IMR-90 (cell line): ENCODE results near the gene CDT1. TPM values are rescaled to one million over a fixed set of nuclear protein-coding genes. Genes with fewer than 3 reads are reported as not detected.

ENCODE experiments used
- ATAC-seq: fragments of 200-7000 bp; cut with Tn5 transposase; 2 replicates; pipeline ENCODE4 v1.9.1; 2020; ENCODE audit warnings: low read depth, mild to moderate bottlenecking, moderate library complexity
- BruUV-seq: library from RNA; stranded (reverse); fragments of 400-500 nt; replicated peaks from 2 replicates; lab custom pipeline; 2021; lab: Mats Ljungman, UMichigan
- CTCF ChIA-PET: fragments of 300-600 bp; formaldehyde crosslinking; extraction: SDS; loops from one replicate; lab custom pipeline; 2021; ENCODE audit warnings: antibody characterized with exemption; lab: Yijun Ruan, JAX
- POLR2A ChIA-PET: fragments of 300-600 bp; sonication (Branson Sonifier 250); formaldehyde crosslinking; loops from one replicate; lab custom pipeline; 2022; ENCODE audit warnings: antibody characterized with exemption; ENCODE audit not compliant: unreplicated experiment; lab: Charles Lee
- DNase-seq: peaks from one replicate; pipeline ENCODE4 v3.0.0; 2013
- H2AFZ ChIP-seq: replicated peaks from 2 replicates; pipeline ENCODE3; 2013; ENCODE audit warnings: low read length, mild to moderate bottlenecking; ENCODE audit not compliant: poor library complexity
- H2AK5ac ChIP-seq: 2 replicates; pipeline ENCODE4 v1.6.1; 2013; ENCODE audit warnings: low read depth, low read length, inconsistent platforms
- H2AK9ac ChIP-seq: replicated peaks from 2 replicates; pipeline ENCODE3; 2013; ENCODE audit warnings: mild to moderate bottlenecking, low read depth, low read length, moderate library complexity; ENCODE audit not compliant: poor library complexity
- H2BK120ac ChIP-seq: 2 replicates; pipeline ENCODE4 v1.6.1; 2013; ENCODE audit warnings: low read depth, low read length, inconsistent platforms
- H2BK15ac ChIP-seq: 3 replicates; pipeline ENCODE4 v1.6.1; 2013; ENCODE audit warnings: low read depth, low read length, inconsistent platforms
- H2BK20ac ChIP-seq: 2 replicates; pipeline ENCODE4 v1.6.1; 2013; ENCODE audit warnings: low read depth, mild to moderate bottlenecking, inconsistent platforms, low read length, moderate library complexity
- H2BK5ac ChIP-seq: 2 replicates; pipeline ENCODE4 v1.6.1; 2013; ENCODE audit warnings: mild to moderate bottlenecking, low read depth, low read length, inconsistent platforms; ENCODE audit not compliant: poor library complexity, severe bottlenecking
- H3K14ac ChIP-seq: replicated peaks from 2 replicates; pipeline ENCODE4 v1.6.1; 2013; ENCODE audit warnings: low read depth, low read length, inconsistent platforms
- H3K18ac ChIP-seq: 2 replicates; pipeline ENCODE4 v1.6.1; 2013; ENCODE audit warnings: low read depth, low read length, control low read depth
- H3K23ac ChIP-seq: 2 replicates; pipeline ENCODE4 v1.6.1; 2013; ENCODE audit warnings: low read depth, low read length, inconsistent platforms
- H3K27ac ChIP-seq: 2 replicates; pipeline ENCODE4 v1.5.1; 2013; ENCODE audit warnings: mild to moderate bottlenecking, control low read depth, low read length; ENCODE audit not compliant: insufficient read depth
- H3K27me3 ChIP-seq: 2 replicates; pipeline ENCODE4 v1.6.1; 2013; ENCODE audit warnings: low read length; ENCODE audit not compliant: control insufficient read depth, insufficient read depth
- H3K36me3 ChIP-seq: 2 replicates; pipeline ENCODE4 v1.6.1; 2013; ENCODE audit warnings: low read length, mixed read lengths; ENCODE audit not compliant: control insufficient read depth, insufficient read depth
- H3K4ac ChIP-seq: 2 replicates; pipeline ENCODE4 v1.6.1; 2013; ENCODE audit warnings: low read depth, low read length, inconsistent platforms
- H3K4me1 ChIP-seq: 2 replicates; pipeline ENCODE4 v1.6.1; 2013; ENCODE audit warnings: low read length, mixed read lengths; ENCODE audit not compliant: control insufficient read depth, insufficient read depth
- H3K4me2 ChIP-seq: 2 replicates; pipeline ENCODE4 v1.6.1; 2013; ENCODE audit warnings: low read depth, mild to moderate bottlenecking, control low read depth, low read length, moderate library complexity
- H3K4me3 ChIP-seq: 2 replicates; pipeline ENCODE4 v1.5.1; 2013; ENCODE audit warnings: low read depth, mild to moderate bottlenecking, control low read depth, low read length, moderate library complexity; ENCODE audit not compliant: insufficient read depth
- H3K56ac ChIP-seq: 2 replicates; pipeline ENCODE4 v1.6.1; 2013; ENCODE audit warnings: low read length, inconsistent platforms; ENCODE audit not compliant: insufficient read depth; ENCODE audit errors: extremely low read depth
- H3K79me1 ChIP-seq, 2 experiments: 2 replicates each; pipeline ENCODE4 v1.6.1; 2013; ENCODE audit warnings: low read length in 2 of 2, inconsistent platforms in 1 of 2, low read depth in 1 of 2
- H3K9ac ChIP-seq: 2 replicates; pipeline ENCODE4 v1.6.1; 2013; ENCODE audit warnings: low read depth, low read length, control low read depth
- H3K9me1 ChIP-seq: 2 replicates; pipeline ENCODE4 v1.6.1; 2013; ENCODE audit warnings: low read length, inconsistent platforms; ENCODE audit not compliant: insufficient read depth
- H3K9me3 ChIP-seq: 2 replicates; pipeline ENCODE4 v1.6.1; 2013; ENCODE audit warnings: low read length; ENCODE audit not compliant: control insufficient read depth, insufficient read depth
- H4K20me1 ChIP-seq: 2 replicates; pipeline ENCODE4 v1.6.1; 2013; ENCODE audit warnings: low read length, inconsistent platforms; ENCODE audit not compliant: insufficient read depth
- H4K5ac ChIP-seq: 2 replicates; pipeline ENCODE4 v1.6.1; 2013; ENCODE audit warnings: mild to moderate bottlenecking, low read depth, low read length, control low read depth
- H4K8ac ChIP-seq, 2 experiments: 2 replicates each; pipeline ENCODE4 v1.6.1; 2013; ENCODE audit warnings: low read depth in 2 of 2, low read length in 2 of 2, control low read depth in 1 of 2, inconsistent platforms in 1 of 2
- H4K91ac ChIP-seq: 2 replicates; pipeline ENCODE4 v1.6.1; 2013; ENCODE audit warnings: low read depth, low read length, inconsistent platforms; ENCODE audit not compliant: insufficient read depth
- CEBPB ChIP-seq: IDR thresholded peaks from 2 replicates; pipeline ENCODE4 v1.6.1; 2012; ENCODE audit warnings: low read depth, low read length, improper control_type of control experiment
- CTCF ChIP-seq: conservative IDR thresholded peaks from 2 replicates; pipeline ENCODE4 v1.5.1; 2012; ENCODE audit warnings: mild to moderate bottlenecking, low read depth, low read length, improper control_type of control experiment
- ELK1 ChIP-seq: fragments of 150-350 bp; IDR thresholded peaks from 2 replicates; pipeline ENCODE4 v1.6.1; 2016; ENCODE audit warnings: low read depth, mild to moderate bottlenecking, low read length, moderate library complexity, borderline replicate concordance
- FOS ChIP-seq: fragments of 150-350 bp; IDR thresholded peaks from 2 replicates; pipeline ENCODE4 v1.6.1; 2016; ENCODE audit warnings: low read depth, low read length
- MAFK ChIP-seq: IDR thresholded peaks from 2 replicates; pipeline ENCODE4 v1.6.1; 2012; ENCODE audit warnings: low read depth, low read length, improper control_type of control experiment
- MXI1 ChIP-seq: IDR thresholded peaks from 2 replicates; pipeline ENCODE4 v1.6.1; 2012; ENCODE audit warnings: low read depth, mild to moderate bottlenecking, low read length, moderate library complexity, borderline replicate concordance
- NFE2L2 ChIP-seq: fragments of 150-350 bp; IDR thresholded peaks from 2 replicates; pipeline ENCODE4 v1.6.1; 2016; ENCODE audit warnings: low read depth, mild to moderate bottlenecking, low read length
- RAD21 ChIP-seq: IDR thresholded peaks from 2 replicates; pipeline ENCODE4 v1.6.1; 2012; ENCODE audit warnings: low read length, improper control_type of control experiment
- RCOR1 ChIP-seq: IDR thresholded peaks from 2 replicates; pipeline ENCODE4 v1.6.1; 2012; ENCODE audit warnings: mild to moderate bottlenecking, low read length, improper control_type of control experiment; ENCODE audit not compliant: insufficient replicate concordance
- RFX5 ChIP-seq: IDR thresholded peaks from 2 replicates; pipeline ENCODE4 v1.8.0; 2012; ENCODE audit warnings: low read depth, mild to moderate bottlenecking, low read length, moderate library complexity
- SMC3 ChIP-seq: fragments of 150-350 bp; IDR thresholded peaks from 2 replicates; pipeline ENCODE4 v1.6.1; 2016; ENCODE audit warnings: low read depth, mild to moderate bottlenecking, antibody characterized with exemption, low read length, moderate library complexity
- USF2 ChIP-seq: fragments of 150-350 bp; IDR thresholded peaks from 2 replicates; pipeline ENCODE4 v1.6.1; 2017; ENCODE audit warnings: mild to moderate bottlenecking, antibody characterized with exemption, low read length, low read depth
- WGBS, 2 experiments: methylation state at CpG; one replicate each; pipeline versions ENCODE4 v1.1.5 to v1.1.7; 2013; ENCODE audit warnings: missing lambda C conversion rate in 2 of 2; ENCODE audit not compliant: insufficient read length in 1 of 2; ENCODE audit errors: extremely low coverage in 2 of 2; 5-methylcytosine and 5-hydroxymethylcytosine counted together
- dilution Hi-C: fragments of 300-500 bp; cut with HindIII; formaldehyde crosslinking; loops from one replicate; pipeline ENCODE4 v1.14.3; 2018; ENCODE audit warnings: low sequenced_read_pairs; ENCODE audit not compliant: unreplicated experiment
- in situ Hi-C: fragments of 300-500 bp; cut with MboI; formaldehyde crosslinking; loops from 3 replicates; pipeline ENCODE4 v1.14.3; 2019; ENCODE audit warnings: low sequenced_read_pairs, inconsistent platforms, mixed read lengths
- intact Hi-C: fragments of 100-400 bp; cut with micrococcal nuclease; formaldehyde crosslinking; loops from 2 replicates; pipeline ENCODE4 v1.10.0; 2022
- polyA plus RNA-seq, 3 experiments: library from polyadenylated mRNA; depleted of rRNA; stranded (reverse); fragments of >200 nt; gene quantifications; 2 replicates each; pipeline ENCODE4 v1.2.3, GENCODE V29; 2012; ENCODE audit warnings: low replicate concordance in 1 of 3
- total RNA-seq: library from RNA; depleted of rRNA; stranded (reverse); fragments of >200 nt; gene quantifications from 2 replicates; pipeline ENCODE4 v1.2.3, GENCODE V29; 2012

The CDT1 gene
- total and polyA plus RNA-seq, 2 of the 4 experiments (the other 2 are of a cell fraction), result 3.2 to 11.8 TPM

- H3K9me1 ChIP-seq, result no peaks in the 10 kb centered on the region
- dilution Hi-C loops, result no loop called here
- ChIA-PET POLR2A (no interaction called here), CTCF (no interaction called here)
- H3K23ac ChIP-seq, result no peak overlapping the region
- no peak overlapping the region for H3K4ac ChIP-seq
- TF ChIP-seq MAFK (no peak), RAD21 (no peak), CTCF (no peak), RFX5 (no peak), MXI1 (no peak), ELK1 (no peak), FOS (no peak), SMC3 (no peak), USF2 (no peak), NFE2L2 (no peak), CEBPB (no peak), RCOR1 (no peak)
- H3K18ac ChIP-seq, result no peak overlapping the region
- WGBS, 2 experiments, result 91% methylated on average over 17 of the region's 27 CpGs; no CpG with 5 or more reads in 1 of the 2 experiments
- in situ Hi-C loops, result no loop called here
- H3K9me3 ChIP-seq, result no peaks in the 10 kb centered on the region
- H2BK5ac ChIP-seq, result no peak overlapping the region
- peaks cover 11 to 63% of the 10 kb centered on the region in 2 experiments; a peak in 3 of 4 replicates for H3K79me1 ChIP-seq
- H4K8ac ChIP-seq, result no peak overlapping the region
- H3K9ac ChIP-seq, result no peak overlapping the region
- peak overlapping the region; percentile 3 for H2AK9ac ChIP-seq
- DNase-seq (no peak), ATAC-seq (no peak)
- peaks cover 19% of the 10 kb centered on the region for H3K36me3 ChIP-seq
- no peak overlapping the region for H4K5ac ChIP-seq
- H2BK15ac ChIP-seq, result no peak overlapping the region
- peaks cover 19% of the 10 kb centered on the region for H3K4me1 ChIP-seq
- intact Hi-C loops, result no loop called here
- no peak overlapping the region for H2AK5ac ChIP-seq
- H3K4me3 ChIP-seq, result no peak overlapping the region
- H4K91ac ChIP-seq, result no peak overlapping the region
- H3K56ac ChIP-seq, result no peak overlapping the region
- peaks cover 23% of the 10 kb centered on the region for H4K20me1 ChIP-seq
- no peak overlapping the region for H3K27ac ChIP-seq
- no peak overlapping the region for H2BK20ac ChIP-seq
- H3K4me2 ChIP-seq, result no peak overlapping the region
- no peak overlapping the region for H2AFZ ChIP-seq
- no TSS peak for BruUV-seq
- no peak overlapping the region for H2BK120ac ChIP-seq
- no peak overlapping the region for H3K14ac ChIP-seq
- no peaks in the 10 kb centered on the region for H3K27me3 ChIP-seq
Measured at GRCh38 chr16:88806491-88807111, 3.0 kb downstream of the CDT1 start.
